Esophagus (tissue), 2 donors: ENCODE results near the gene PEX19. TPM values are rescaled to one million over a fixed set of nuclear protein-coding genes. Genes with fewer than 3 reads are reported as not detected.
"Not testable (repeated sequence)": the region's sequence is repeated elsewhere in the genome, so short reads cannot be mapped to it uniquely, and the experiment has no call there.

Experiments used
- H3K27ac ChIP-seq, 2 donors: one replicate each; pipeline ENCODE4 v1.5.1; 2013; ENCODE audit warnings: low read depth in 2 of 2, mild to moderate bottlenecking in 2 of 2, inconsistent platforms in 1 of 2, low read length in 1 of 2, moderate library complexity in 1 of 2
- H3K27me3 ChIP-seq, 2 donors: one replicate each; pipeline ENCODE4 v1.6.1; 2013; ENCODE audit warnings: low read length in 2 of 2, control low read depth in 1 of 2, mild to moderate bottlenecking in 1 of 2; ENCODE audit not compliant: insufficient read depth in 2 of 2, control insufficient read depth in 1 of 2
- H3K36me3 ChIP-seq, 2 donors: one replicate each; pipeline ENCODE4 v1.6.1; 2013; ENCODE audit warnings: low read length in 1 of 2; ENCODE audit not compliant: control insufficient read depth in 2 of 2, insufficient read depth in 2 of 2
- H3K4me1 ChIP-seq, 2 donors: one replicate each; pipeline ENCODE4 v1.6.1; 2013; ENCODE audit warnings: low read length in 1 of 2; ENCODE audit not compliant: control insufficient read depth in 2 of 2, insufficient read depth in 2 of 2
- H3K4me3 ChIP-seq, 2 donors: one replicate each; pipeline ENCODE4 v1.5.1; 2013; ENCODE audit warnings: low read length in 2 of 2, mild to moderate bottlenecking in 2 of 2, low read depth in 1 of 2, moderate library complexity in 1 of 2
- H3K9me3 ChIP-seq, 2 donors: one replicate each; pipeline ENCODE4 v1.6.1; 2013; ENCODE audit warnings: mild to moderate bottlenecking in 2 of 2, low read depth in 1 of 2, low read length in 1 of 2, moderate library complexity in 1 of 2; ENCODE audit not compliant: control insufficient read depth in 2 of 2, insufficient read depth in 1 of 2
- WGBS, 2 donors: extraction: QIAGEN DNeasy Blood & Tissue Kit; methylation state at CpG; one replicate each; pipeline ENCODE4 v1.1.7; 2013; 5-methylcytosine and 5-hydroxymethylcytosine counted together
- polyA plus RNA-seq, 2 donors: library from polyadenylated mRNA; stranded (reverse); fragments of 200-250 nt; gene quantifications; one replicate each; pipeline ENCODE4 v1.2.3, GENCODE V29; 2013
- donor health status: healthy with polysubstance abuse.
- donor health status: Bipolar disorder and iron deficiency.

Gene PEX19
- polyA plus RNA-seq, 2 donors: 8.1 to 20.1 TPM

DNA sequence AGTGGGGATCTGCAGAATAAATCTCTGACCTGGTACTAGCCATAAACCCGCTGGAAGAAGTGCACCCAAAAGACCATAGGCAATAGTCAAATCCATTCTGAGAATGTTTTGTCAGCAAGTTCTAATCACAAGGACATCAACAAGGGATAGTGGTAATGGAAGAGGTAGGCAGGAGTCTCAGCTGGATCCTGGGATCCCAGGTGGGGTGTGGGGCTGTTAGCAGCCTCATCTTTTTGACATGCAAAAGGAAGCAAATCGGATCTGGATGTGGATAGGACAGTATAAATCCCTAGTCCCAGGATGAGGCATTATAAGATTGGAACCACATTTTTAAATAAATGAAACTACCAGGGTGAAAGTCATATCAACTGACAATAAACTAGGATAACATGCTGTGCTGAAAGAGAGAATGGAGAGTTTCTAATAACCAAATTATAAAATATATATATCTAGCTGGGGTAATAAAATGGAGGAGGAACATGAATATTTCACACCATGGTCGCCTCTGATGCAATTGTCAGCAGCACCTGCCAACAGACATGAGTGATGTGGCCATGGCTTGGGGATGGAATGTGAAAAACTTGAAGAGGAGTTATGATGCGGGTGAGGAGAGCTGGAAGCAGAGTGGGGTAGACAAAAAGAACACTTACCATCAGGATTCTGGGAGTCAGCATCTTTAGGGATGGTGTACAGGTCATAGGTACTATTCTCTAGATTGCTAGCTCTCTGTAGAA is 23.7 kb upstream of the PEX19 start:
- peaks cover 23 to 25% of the 10 kb centered on the region in 2 donors for H3K36me3 ChIP-seq
- 84 to 85% methylated on average over 4 of the region's 4 CpGs for WGBS, 2 donors

GRCh38 chr1:160307118-160307791 is 22.3 kb upstream of the PEX19 start:
- peaks cover 20 to 21% of the 10 kb centered on the region in 2 donors for H3K36me3 ChIP-seq
- H3K9me3 ChIP-seq: no peaks in the 10 kb centered on the region
- no peaks in the 10 kb centered on the region for H3K27me3 ChIP-seq
- H3K4me3 ChIP-seq: no peak overlapping the region
- WGBS, 2 donors: 82 to 88% methylated on average over 13 of the region's 13 CpGs
- no peaks in the 10 kb centered on the region for H3K4me1 ChIP-seq
- no peak overlapping the region for H3K27ac ChIP-seq

More for the DNA sequence above, 23.7 kb upstream of the PEX19 start:
- Histone ChIP-seq H3K9me3 (no peaks in the 10 kb centered on the region), H3K4me3 (no peak overlapping the region), H3K27me3 (no peaks in the 10 kb centered on the region), H3K27ac (no peak overlapping the region), H3K4me1 (no peaks in the 10 kb centered on the region)

GRCh38 chr1:160300173-160300572 is 15.2 kb upstream of the PEX19 start:
- peaks cover 15 to 16% of the 10 kb centered on the region in 2 donors for H3K36me3 ChIP-seq

DNA sequence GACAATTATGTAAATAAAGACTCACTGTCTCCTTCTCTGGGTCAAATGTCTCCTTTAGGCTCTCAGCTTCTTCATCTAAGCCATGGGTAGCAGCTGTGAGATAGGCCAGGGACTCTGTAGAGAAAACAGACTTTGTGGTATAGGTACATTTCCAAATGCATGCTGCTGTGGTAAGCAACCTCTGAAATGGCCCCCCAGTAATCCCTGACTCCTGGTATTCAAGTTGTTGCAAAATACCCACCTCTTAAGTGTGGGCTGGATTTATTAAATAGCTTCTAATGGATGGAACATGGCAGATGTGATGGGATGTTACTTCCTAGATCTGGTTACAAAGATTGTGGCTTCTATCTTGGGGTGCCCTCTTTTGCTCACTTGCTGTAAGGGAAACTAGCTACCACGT is 11.1 kb upstream of the PEX19 start:
- Histone ChIP-seq H3K27ac (no peak overlapping the region), H3K36me3 (peaks cover 29 to 37% of the 10 kb centered on the region in 2 donors), H3K4me3 (no peak overlapping the region), H3K9me3 (no peaks in the 10 kb centered on the region), H3K27me3 (no peaks in the 10 kb centered on the region), H3K4me1 (no peaks in the 10 kb centered on the region)
- 96% methylated on average over 1 of the region's 1 CpG for WGBS, 2 donors

More at GRCh38 chr1:160300173-160300572, 15.2 kb upstream of the PEX19 start:
- 87 to 89% methylated on average over 7 of the region's 7 CpGs for WGBS, 2 donors
- Histone ChIP-seq H3K4me3 (no peak overlapping the region), H3K27ac (no peak overlapping the region), H3K9me3 (no peaks in the 10 kb centered on the region), H3K4me1 (no peaks in the 10 kb centered on the region), H3K27me3 (no peaks in the 10 kb centered on the region)

DNA sequence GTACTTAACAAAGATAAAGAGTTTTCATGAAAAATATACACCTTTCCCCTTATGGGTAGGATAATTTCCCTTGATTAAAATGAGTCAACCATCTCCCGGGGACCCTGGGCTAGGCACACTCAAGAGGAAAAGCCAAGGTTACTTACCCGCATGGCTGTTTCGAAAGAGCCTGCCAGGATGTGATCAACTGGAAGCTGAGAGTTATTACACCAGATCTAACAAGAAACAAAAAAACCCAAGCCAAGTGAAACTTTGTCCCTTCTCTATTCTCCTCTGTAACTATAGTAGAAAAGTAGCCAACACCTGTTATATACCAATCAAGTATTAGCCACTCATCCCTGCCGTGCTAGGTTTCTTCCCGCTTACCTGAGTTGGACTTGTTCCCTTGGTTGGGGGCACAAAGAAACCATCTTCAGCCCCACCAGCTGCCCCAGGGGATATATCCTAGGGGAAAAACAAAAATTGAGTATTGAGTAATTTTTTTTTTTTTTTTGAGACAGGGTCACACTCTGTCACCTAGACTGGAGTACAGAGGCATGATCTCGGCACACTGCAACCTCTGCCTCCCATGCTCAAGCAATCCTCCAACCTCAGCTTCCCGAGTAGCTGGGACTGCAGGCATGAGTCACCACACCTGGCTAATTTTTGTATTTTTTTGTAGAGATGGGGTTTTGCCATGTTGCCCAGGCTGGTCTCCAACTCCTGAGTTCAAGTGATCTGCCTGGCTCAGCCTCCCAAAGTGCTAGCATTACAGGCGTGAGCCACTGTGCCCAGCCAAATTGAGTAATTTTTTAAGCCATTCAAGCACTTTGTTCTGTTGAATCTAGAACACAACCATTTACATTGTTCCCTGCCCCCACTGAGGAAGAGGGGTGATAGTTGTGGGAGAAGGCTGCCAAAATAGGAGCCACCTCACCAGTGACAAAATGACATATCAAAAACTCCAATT is 8.4 kb upstream of the PEX19 start:
- Histone ChIP-seq H3K27ac (no peak overlapping the region), H3K36me3 (peaks cover 33 to 41% of the 10 kb centered on the region in 2 donors), H3K27me3 (no peaks in the 10 kb centered on the region), H3K4me3 (no peak overlapping the region), H3K9me3 (no peaks in the 10 kb centered on the region), H3K4me1 (no peaks in the 10 kb centered on the region)
- 79 to 80% methylated on average over 8 of the region's 8 CpGs for WGBS, 2 donors

- no peaks in the 10 kb centered on the region for H3K4me1 ChIP-seq
- no peaks in the 10 kb centered on the region for H3K9me3 ChIP-seq
- H3K27ac ChIP-seq: no peak overlapping the region
- H3K4me3 ChIP-seq: no peak overlapping the region
- WGBS, 2 donors: 37 to 40% methylated on average over 11 of the region's 11 CpGs
- peaks cover 27 to 38% of the 10 kb centered on the region in 2 donors for H3K36me3 ChIP-seq
- H3K27me3 ChIP-seq: no peaks in the 10 kb centered on the region
These were observed 6.6 kb upstream of the PEX19 start for GRCh38 chr1:160291248-160292220.

DNA sequence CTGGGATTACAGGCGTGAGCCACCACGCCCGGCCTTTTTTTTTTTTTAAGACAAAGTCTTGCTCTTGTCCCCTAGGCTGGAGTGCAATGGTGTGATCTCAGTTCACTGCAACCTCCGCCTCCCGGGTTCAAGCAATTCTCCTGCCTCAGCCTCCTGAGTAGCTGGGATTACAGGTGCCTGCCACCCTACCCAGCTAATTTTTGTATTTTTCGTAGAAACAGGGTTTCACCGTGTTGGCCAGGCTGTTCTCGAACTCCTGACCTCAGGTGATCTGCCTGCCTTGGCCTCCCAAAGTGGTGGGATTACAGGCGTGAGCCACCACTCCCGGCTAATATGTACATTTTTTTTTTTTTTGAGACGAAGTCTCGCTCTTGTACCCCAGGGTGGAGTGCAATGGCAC is 2.8 kb upstream of the PEX19 start:
- peaks cover 18 to 25% of the 10 kb centered on the region in 2 donors for H3K36me3 ChIP-seq

GRCh38 chr1:160285506-160285905 is 573 bp upstream of the PEX19 start:
- Histone ChIP-seq H3K36me3 (peaks cover 9 to 16% of the 10 kb centered on the region in 2 donors), H3K4me3 (no peak overlapping the region)
- WGBS, 2 donors: 86 to 88% methylated on average over 23 of the region's 23 CpGs

More for the DNA sequence above, 2.8 kb upstream of the PEX19 start:
- not testable (repeated sequence) for H3K27me3 ChIP-seq, H3K4me3 ChIP-seq, H3K27ac ChIP-seq, H3K9me3 ChIP-seq
- 93 to 94% methylated on average over 12 of the region's 12 CpGs for WGBS, 2 donors
- peaks cover 2 to 14% of the 10 kb centered on the region in 2 donors for H3K4me1 ChIP-seq

More at GRCh38 chr1:160285506-160285905, 573 bp upstream of the PEX19 start:
- Histone ChIP-seq H3K9me3 (no peaks in the 10 kb centered on the region), H3K27ac (no peak overlapping the region), H3K27me3 (no peaks in the 10 kb centered on the region), H3K4me1 (peaks cover 2 to 14% of the 10 kb centered on the region in 2 donors)
